ENCODE data around the gene SETD4. TPM values are rescaled to one million over a fixed set of nuclear protein-coding genes. Genes with fewer than 3 reads are reported as not detected.

SETD4 gene
- total and polyA plus RNA-seq, 2 of the 13 experiments (the other 11 are each of a cell fraction or from before 2014, with no cell fraction given), result 7.1 to 14.4 TPM

GRCh38 chr21:36028127-36029069 is 31.9 kb downstream of the SETD4 start (continued):
- TF ChIP-seq BCL6 (CRISPR knock-in tag; IDR thresholded peaks at IDR 0.05) (peak; percentile 27; the same call in 1 of the 2 replicates), ZFP36 (IDR thresholded peaks at IDR 0.05; ENCODE audit: borderline replicate concordance, low read depth, low read length, partially characterized antibody) (no peak), GATAD2A (CRISPR knock-in tag; IDR thresholded peaks at IDR 0.05) (0 out of 2 replicates have a peak, but pooled peaks have one; percentile 28), CREB3 (CRISPR knock-in tag; IDR thresholded peaks at IDR 0.05) (no peak), ZNF207 (IDR thresholded peaks at IDR 0.05; ENCODE audit: borderline replicate concordance) (no peak), ZNF709 (CRISPR knock-in tag; IDR thresholded peaks at IDR 0.05) (0 out of 2 replicates have a peak, but pooled peaks have one; percentile 15), KAT8 (CRISPR knock-in tag; IDR thresholded peaks at IDR 0.05) (peak; percentile 28; the same call in 1 of the 2 replicates), ZNF331 (CRISPR knock-in tag; IDR thresholded peaks at IDR 0.05) (peak; percentile 52; the same call in 1 of the 2 replicates), BHLHE40 (IDR thresholded peaks at IDR 0.05; ENCODE audit: low read length) (peak; percentile 23; the same call in 1 of the 2 replicates), KDM1A (CRISPR knock-in tag; IDR thresholded peaks at IDR 0.05) (no peak)
- TF ChIP-seq, protein P1, sequence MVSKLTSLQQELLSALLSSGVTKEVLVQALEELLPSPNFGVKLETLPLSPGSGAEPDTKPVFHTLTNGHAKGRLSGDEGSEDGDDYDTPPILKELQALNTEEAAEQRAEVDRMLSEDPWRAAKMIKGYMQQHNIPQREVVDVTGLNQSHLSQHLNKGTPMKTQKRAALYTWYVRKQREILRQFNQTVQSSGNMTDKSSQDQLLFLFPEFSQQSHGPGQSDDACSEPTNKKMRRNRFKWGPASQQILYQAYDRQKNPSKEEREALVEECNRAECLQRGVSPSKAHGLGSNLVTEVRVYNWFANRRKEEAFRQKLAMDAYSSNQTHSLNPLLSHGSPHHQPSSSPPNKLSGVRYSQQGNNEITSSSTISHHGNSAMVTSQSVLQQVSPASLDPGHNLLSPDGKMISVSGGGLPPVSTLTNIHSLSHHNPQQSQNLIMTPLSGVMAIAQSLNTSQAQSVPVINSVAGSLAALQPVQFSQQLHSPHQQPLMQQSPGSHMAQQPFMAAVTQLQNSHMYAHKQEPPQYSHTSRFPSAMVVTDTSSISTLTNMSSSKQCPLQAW (CRISPR knock-in tag; IDR thresholded peaks at IDR 0.05), result peak; percentile 45; the same call in 1 of the 2 replicates

All from HepG2 (cell line).